HG03520 (cell line): ENCODE results near the gene CIAO3.
"Not testable (repeated sequence)": the region's sequence is repeated elsewhere in the genome, so short reads cannot be mapped to it uniquely, and the experiment has no call there.

ENCODE experiments used
- ATAC-seq: cut with Tn5 transposase; IDR thresholded peaks from one replicate; pipeline ENCODE4 v1.9.1; 2021; ENCODE audit warnings: mild to moderate bottlenecking, moderate library complexity; ENCODE audit not compliant: unreplicated experiment

The CIAO3 gene

GRCh38 chr16:776298-776697 is 35.5 kb upstream of the CIAO3 start:
- ATAC-seq: not testable (repeated sequence)

- ATAC-seq: no peak
Measured at GRCh38 chr16:775236-775796, 34.5 kb upstream of the CIAO3 start.

- ATAC-seq: no peak
Measured at GRCh38 chr16:774086-775001, 33.5 kb upstream of the CIAO3 start.

GRCh38 chr16:772959-773358 is 32.2 kb upstream of the CIAO3 start:
- ATAC-seq: no peak

GRCh38 chr16:770411-770810 is 29.6 kb upstream of the CIAO3 start:
- no peak for ATAC-seq

GRCh38 chr16:769934-770333 is 29.1 kb upstream of the CIAO3 start:
- ATAC-seq: no peak

- no peak for ATAC-seq
Measured at GRCh38 chr16:769184-769784, 28.5 kb upstream of the CIAO3 start.

GRCh38 chr16:768428-768827 is 27.6 kb upstream of the CIAO3 start:
- no peak for ATAC-seq

GRCh38 chr16:767743-768235 is 27.0 kb upstream of the CIAO3 start:
- no peak for ATAC-seq

GRCh38 chr16:766820-767640 is 26.2 kb upstream of the CIAO3 start:
- ATAC-seq: no peak

GRCh38 chr16:766008-766819 is 25.4 kb upstream of the CIAO3 start:
- ATAC-seq: no peak

GRCh38 chr16:765488-765865 is 24.7 kb upstream of the CIAO3 start:
- no peak for ATAC-seq

GRCh38 chr16:764848-765487 is 24.2 kb upstream of the CIAO3 start:
- no peak for ATAC-seq

- no peak for ATAC-seq
Measured at GRCh38 chr16:764184-764750, 23.5 kb upstream of the CIAO3 start.

- no peak for ATAC-seq
Measured at GRCh38 chr16:763369-764183, 22.8 kb upstream of the CIAO3 start.

- ATAC-seq: no peak
Measured at GRCh38 chr16:762595-763268, 21.9 kb upstream of the CIAO3 start.

- ATAC-seq: no peak
Measured at GRCh38 chr16:761625-762513, 21.1 kb upstream of the CIAO3 start.
